H9 (cell line): Measurements from ENCODE around the gene MRPS6. TPM values are rescaled to one million over a fixed set of nuclear protein-coding genes. Genes with fewer than 3 reads are reported as not detected.

ENCODE experiments used
- DNase-seq: peaks from one replicate; pipeline ENCODE4 v3.0.0-alpha.2; 2017
- H2AFZ ChIP-seq: one replicate; pipeline ENCODE4 v1.6.1; 2013; ENCODE audit warnings: mild to moderate bottlenecking, low read length, control low read depth, moderate library complexity
- H2AK5ac ChIP-seq: 2 replicates; pipeline ENCODE4 v1.6.1; 2013; ENCODE audit warnings: low read length, control low read depth, mixed read lengths; ENCODE audit not compliant: insufficient read length
- H2BK120ac ChIP-seq: one replicate; pipeline ENCODE4 v1.6.1; 2013; ENCODE audit warnings: low read depth, mild to moderate bottlenecking, low read length, control low read depth, inconsistent platforms; ENCODE audit not compliant: poor library complexity, severe bottlenecking
- H2BK12ac ChIP-seq: 2 replicates; pipeline ENCODE4 v1.6.1; 2013; ENCODE audit warnings: low read length, control low read depth, mixed read lengths, low read depth; ENCODE audit not compliant: insufficient read length
- H2BK15ac ChIP-seq: 2 replicates; pipeline ENCODE4 v1.6.1; 2013; ENCODE audit warnings: low read depth, low read length, control low read depth
- H2BK20ac ChIP-seq: one replicate; pipeline ENCODE4 v1.6.1; 2013; ENCODE audit warnings: low read depth, mild to moderate bottlenecking, low read length, control low read depth, inconsistent platforms; ENCODE audit not compliant: poor library complexity, severe bottlenecking
- H2BK5ac ChIP-seq: 2 replicates; pipeline ENCODE4 v1.6.1; 2013; ENCODE audit warnings: low read length, control low read depth, mixed read lengths; ENCODE audit not compliant: insufficient read length
- H3K14ac ChIP-seq: 2 replicates; pipeline ENCODE4 v1.6.1; 2013; ENCODE audit warnings: low read length, control low read depth; ENCODE audit not compliant: insufficient read depth
- H3K18ac ChIP-seq: 2 replicates; pipeline ENCODE4 v1.6.1; 2013; ENCODE audit warnings: low read depth, mild to moderate bottlenecking, mixed read lengths, low read length, control low read depth; ENCODE audit not compliant: insufficient read length
- H3K23ac ChIP-seq: 2 replicates; pipeline ENCODE4 v1.6.1; 2013; ENCODE audit warnings: low read length, control low read depth, mixed read lengths, low read depth; ENCODE audit not compliant: insufficient read length
- H3K23me2 ChIP-seq: 2 replicates; pipeline ENCODE4 v1.6.1; 2013; ENCODE audit warnings: low read depth, mild to moderate bottlenecking, mixed read lengths, low read length, control low read depth; ENCODE audit not compliant: insufficient read length, poor library complexity, severe bottlenecking
- H3K27ac ChIP-seq: 2 replicates; pipeline ENCODE4 v1.5.1; 2013; ENCODE audit warnings: low read length, control low read depth, mixed read lengths, low read depth; ENCODE audit not compliant: insufficient read length
- H3K27me3 ChIP-seq: 2 replicates; pipeline ENCODE4 v1.6.1; 2013; ENCODE audit warnings: low read length, control low read depth, inconsistent platforms; ENCODE audit not compliant: insufficient read depth
- H3K4ac ChIP-seq: 2 replicates; pipeline ENCODE4 v1.6.1; 2013; ENCODE audit warnings: low read depth, mild to moderate bottlenecking, control low read depth, inconsistent platforms, low read length, moderate library complexity
- H3K4me1 ChIP-seq: 2 replicates; pipeline ENCODE4 v1.6.1; 2013; ENCODE audit warnings: low read length, control low read depth, inconsistent platforms; ENCODE audit not compliant: insufficient read depth
- H3K4me2 ChIP-seq: 2 replicates; pipeline ENCODE4 v1.6.1; 2013; ENCODE audit warnings: low read length, control low read depth, mixed read lengths; ENCODE audit not compliant: insufficient read length, insufficient read depth
- H3K56ac ChIP-seq: 2 replicates; pipeline ENCODE4 v1.6.1; 2013; ENCODE audit warnings: low read depth, mild to moderate bottlenecking, mixed read lengths, low read length, control low read depth; ENCODE audit not compliant: insufficient read length
- H3K79me1 ChIP-seq: 2 replicates; pipeline ENCODE4 v1.6.1; 2013; ENCODE audit warnings: low read depth, mild to moderate bottlenecking, moderate library complexity, low read length, control low read depth, inconsistent platforms; ENCODE audit not compliant: insufficient read depth, poor library complexity, severe bottlenecking
- H3K79me2 ChIP-seq: 2 replicates; pipeline ENCODE4 v1.6.1; 2013; ENCODE audit warnings: low read length, control low read depth, inconsistent platforms; ENCODE audit not compliant: insufficient read depth
- H3K9ac ChIP-seq: 2 replicates; pipeline ENCODE4 v1.6.1; 2013; ENCODE audit warnings: low read length, control low read depth, mixed read lengths; ENCODE audit not compliant: insufficient read length; ENCODE audit errors: extremely low read depth
- H3K9me3 ChIP-seq: one replicate; pipeline ENCODE4 v1.6.1; 2013; ENCODE audit warnings: low read depth, low read length, inconsistent platforms; ENCODE audit not compliant: control insufficient read depth
- H3T11ph ChIP-seq: one replicate; pipeline ENCODE4 v1.6.1; 2013; ENCODE audit warnings: mild to moderate bottlenecking, low read length, control low read depth, inconsistent platforms
- H4K20me1 ChIP-seq: one replicate; pipeline ENCODE4 v1.6.1; 2013; ENCODE audit not compliant: control insufficient read depth, insufficient read length, insufficient read depth
- H4K5ac ChIP-seq: 2 replicates; pipeline ENCODE4 v1.6.1; 2013; ENCODE audit warnings: low read depth, mild to moderate bottlenecking, mixed read lengths, low read length, control low read depth; ENCODE audit not compliant: insufficient read length
- H4K8ac ChIP-seq: replicated peaks from 2 replicates; pipeline ENCODE4 v1.6.1; 2013; ENCODE audit warnings: low read length, control low read depth, mixed read lengths, low read depth; ENCODE audit not compliant: insufficient read length
- H4K91ac ChIP-seq: 2 replicates; pipeline ENCODE4 v1.6.1; 2013; ENCODE audit warnings: low read depth, mild to moderate bottlenecking, moderate library complexity, mixed read lengths, low read length, control low read depth; ENCODE audit not compliant: insufficient read length
- H3K27ac Mint-ChIP-seq, 3 experiments: 2 replicates in 2 of 3; 3 replicates in 1 of 3; pipeline ENCODE4 v1.8.0; 2020 to 2021; ENCODE audit warnings: mixed read lengths in 3 of 3, mild to moderate bottlenecking in 1 of 3, moderate library complexity in 1 of 3
- H3K27me3 Mint-ChIP-seq: 2 replicates; pipeline ENCODE4 v1.8.0; 2021; ENCODE audit warnings: low read depth, mild to moderate bottlenecking, moderate library complexity, mixed read lengths
- H3K36me3 Mint-ChIP-seq, 3 experiments: 2 replicates in 2 of 3; 3 replicates in 1 of 3; pipeline ENCODE4 v1.8.0; 2020 to 2021; ENCODE audit warnings: low read depth in 3 of 3, mixed read lengths in 3 of 3; ENCODE audit not compliant: insufficient read depth in 1 of 3
- H3K4me1 Mint-ChIP-seq, 2 experiments: 2 replicates each; pipeline ENCODE4 v1.8.0; 2020; ENCODE audit warnings: mixed read lengths in 2 of 2
- H3K4me3 Mint-ChIP-seq, 2 experiments: 2 replicates in 1 of 2; 3 replicates in 1 of 2; pipeline ENCODE4 v1.8.0; 2020 to 2021; ENCODE audit warnings: mild to moderate bottlenecking in 2 of 2, mixed read lengths in 2 of 2, moderate library complexity in 1 of 2
- H3K9me3 Mint-ChIP-seq, 2 experiments: 2 replicates in 1 of 2; 3 replicates in 1 of 2; pipeline ENCODE4 v1.8.0; 2020; ENCODE audit warnings: mild to moderate bottlenecking in 2 of 2, mixed read lengths in 2 of 2, moderate library complexity in 1 of 2
- WGBS: extraction: QIAGEN DNeasy Blood & Tissue Kit; methylation state at CpG from one replicate; pipeline ENCODE4 v1.1.7; 2013; ENCODE audit warnings: missing lambda C conversion rate, low lambda C conversion rate, mixed read lengths; ENCODE audit not compliant: insufficient read length; ENCODE audit errors: extremely low coverage; 5-methylcytosine and 5-hydroxymethylcytosine counted together
- total RNA-seq: library from RNA; stranded (reverse); gene quantifications from 2 replicates; pipeline ENCODE4 v1.2.1, GENCODE V29; 2021
- TF ChIP-seq, protein P1 (sequence below): fragments of 200-600 bp; sonication (generic); conservative IDR thresholded peaks from 3 replicates; pipeline ENCODE4 v1.8.0; 2021; ENCODE audit warnings: antibody characterized with exemption, mild to moderate bottlenecking

The MRPS6 gene
- total RNA-seq, 1 experiment from 2014 or later = 83.2 TPM

DNA sequence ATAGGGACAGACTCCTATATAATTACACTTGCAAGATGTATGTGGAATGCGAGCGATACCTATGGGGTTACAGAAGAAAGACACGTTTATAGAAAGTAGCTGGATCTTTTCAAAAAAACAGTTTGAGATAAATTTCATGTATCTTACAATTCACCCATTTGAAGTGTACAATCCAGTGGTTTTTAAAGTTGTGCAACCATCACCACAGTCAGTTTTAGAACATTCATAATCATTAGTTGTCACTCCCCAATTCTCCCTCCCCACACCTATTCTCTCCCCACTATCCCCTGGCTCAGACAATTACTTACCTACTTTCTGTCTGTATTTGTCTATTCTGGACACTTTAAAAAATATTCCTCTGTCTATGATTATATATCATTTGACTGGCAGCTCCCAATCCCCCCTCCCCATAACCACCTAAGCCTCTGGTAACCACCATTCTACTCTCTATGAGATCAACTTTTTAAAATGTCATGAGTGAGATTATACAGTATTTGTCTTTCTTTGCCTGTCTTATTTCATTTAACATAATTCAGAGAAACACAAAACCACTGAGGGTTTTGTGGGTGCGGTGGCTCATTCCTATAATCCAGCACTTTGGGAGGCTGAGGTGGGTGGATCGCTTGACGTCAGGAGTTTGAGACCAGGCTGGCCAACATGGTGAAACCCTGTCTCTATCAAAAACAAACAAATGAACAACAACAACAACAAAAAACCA is 39.1 kb downstream of the MRPS6 start:
- H3K4me1 ChIP-seq = peaks cover 3% of the 10 kb centered on the region
- Mint-ChIP-seq H3K9me3 (peaks cover 3 to 7% of the 10 kb centered on the region in 2 experiments), H3K4me1 (peaks cover 46 to 57% of the 10 kb centered on the region in 2 experiments), H3K27ac (peak overlapping the region in 1 of 3 experiments; percentile 22; a peak in 2 of 7 replicates), H3K4me3 (no peak overlapping the region), H3K27me3 (no peaks in the 10 kb centered on the region), H3K36me3 (peaks cover 16 to 24% (median 23%) of the 10 kb centered on the region in 3 experiments)
- H3K79me1 ChIP-seq = peaks cover 2% of the 10 kb centered on the region
- H3K23me2 ChIP-seq = no peaks in the 10 kb centered on the region
- H3K14ac ChIP-seq = no peak overlapping the region
- H4K8ac ChIP-seq = no peak overlapping the region
- no peak overlapping the region for H2BK120ac ChIP-seq
- WGBS = no CpG with 5 or more reads among the region's 6 CpGs
- H3K27me3 ChIP-seq = no peaks in the 10 kb centered on the region
- no peak overlapping the region for H2AK5ac ChIP-seq
- DNase-seq = no peak
- no peak overlapping the region for H3T11ph ChIP-seq
- no peak overlapping the region for H4K5ac ChIP-seq
- no peak overlapping the region for H4K91ac ChIP-seq
- no peak overlapping the region for H3K18ac ChIP-seq
- no peak overlapping the region for H2BK20ac ChIP-seq
- H2BK5ac ChIP-seq = no peak overlapping the region
- no peak overlapping the region for H2BK15ac ChIP-seq
- no peak overlapping the region for H3K4ac ChIP-seq
- H4K20me1 ChIP-seq = no peaks in the 10 kb centered on the region
- H3K9me3 ChIP-seq = no peaks in the 10 kb centered on the region
- no peak overlapping the region for H3K27ac ChIP-seq
- H2AFZ ChIP-seq = no peak overlapping the region
- H3K9ac ChIP-seq = no peak overlapping the region
- peaks cover 9% of the 10 kb centered on the region; the same call in 1 of the 2 replicates for H3K79me2 ChIP-seq
- H3K4me2 ChIP-seq = no peak overlapping the region
- H2BK12ac ChIP-seq = no peak overlapping the region
- H3K23ac ChIP-seq = no peak overlapping the region
- no peak overlapping the region for H3K56ac ChIP-seq
- TF ChIP-seq, protein P1, sequence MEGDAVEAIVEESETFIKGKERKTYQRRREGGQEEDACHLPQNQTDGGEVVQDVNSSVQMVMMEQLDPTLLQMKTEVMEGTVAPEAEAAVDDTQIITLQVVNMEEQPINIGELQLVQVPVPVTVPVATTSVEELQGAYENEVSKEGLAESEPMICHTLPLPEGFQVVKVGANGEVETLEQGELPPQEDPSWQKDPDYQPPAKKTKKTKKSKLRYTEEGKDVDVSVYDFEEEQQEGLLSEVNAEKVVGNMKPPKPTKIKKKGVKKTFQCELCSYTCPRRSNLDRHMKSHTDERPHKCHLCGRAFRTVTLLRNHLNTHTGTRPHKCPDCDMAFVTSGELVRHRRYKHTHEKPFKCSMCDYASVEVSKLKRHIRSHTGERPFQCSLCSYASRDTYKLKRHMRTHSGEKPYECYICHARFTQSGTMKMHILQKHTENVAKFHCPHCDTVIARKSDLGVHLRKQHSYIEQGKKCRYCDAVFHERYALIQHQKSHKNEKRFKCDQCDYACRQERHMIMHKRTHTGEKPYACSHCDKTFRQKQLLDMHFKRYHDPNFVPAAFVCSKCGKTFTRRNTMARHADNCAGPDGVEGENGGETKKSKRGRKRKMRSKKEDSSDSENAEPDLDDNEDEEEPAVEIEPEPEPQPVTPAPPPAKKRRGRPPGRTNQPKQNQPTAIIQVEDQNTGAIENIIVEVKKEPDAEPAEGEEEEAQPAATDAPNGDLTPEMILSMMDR = no peak
